Osteoblast (primary cell): ENCODE results near the gene DZIP1. TPM values are rescaled to one million over a fixed set of nuclear protein-coding genes. Genes with fewer than 3 reads are reported as not detected.

Experiments used
- DNase-seq: peaks from one replicate; pipeline ENCODE4 v3.0.0; 2011; ENCODE audit warnings: low spot score, mixed read lengths; ENCODE audit not compliant: insufficient read length; ENCODE audit errors: missing footprints
- H2AFZ ChIP-seq: 2 replicates; pipeline ENCODE4 v1.6.0; 2011; ENCODE audit warnings: mild to moderate bottlenecking, low read length
- H3K27ac ChIP-seq: 2 replicates; pipeline ENCODE4 v1.5.1; 2011; ENCODE audit warnings: mild to moderate bottlenecking, low read depth, low read length, moderate library complexity
- H3K27me3 ChIP-seq: 2 replicates; pipeline ENCODE4 v1.6.0; 2012; ENCODE audit warnings: mild to moderate bottlenecking, control low read depth, inconsistent platforms, low read length, moderate library complexity; ENCODE audit not compliant: insufficient read depth
- H3K36me3 ChIP-seq: 2 replicates; pipeline ENCODE4 v1.5.1; 2011; ENCODE audit warnings: mild to moderate bottlenecking, low read length, control low read depth, moderate library complexity; ENCODE audit not compliant: insufficient read depth
- H3K4me1 ChIP-seq: 2 replicates; pipeline ENCODE4 v1.5.1; 2011; ENCODE audit warnings: mild to moderate bottlenecking, low read length, control low read depth, moderate library complexity; ENCODE audit not compliant: insufficient read depth
- H3K4me2 ChIP-seq: 2 replicates; pipeline ENCODE4 v1.6.0; 2011; ENCODE audit warnings: mild to moderate bottlenecking, low read length; ENCODE audit not compliant: insufficient read depth
- H3K4me3 ChIP-seq: fragments of 200-600 bp; sonication (generic); 3 replicates; pipeline ENCODE4 v1.5.1; 2012; ENCODE audit warnings: mild to moderate bottlenecking, low read length, inconsistent platforms; ENCODE audit not compliant: insufficient read depth
- H3K79me2 ChIP-seq: 2 replicates; pipeline ENCODE4 v1.6.0; 2012; ENCODE audit warnings: mild to moderate bottlenecking, low read length, control low read depth, inconsistent platforms; ENCODE audit not compliant: insufficient read depth
- H3K9me3 ChIP-seq: 2 replicates; pipeline ENCODE4 v1.5.1; 2011; ENCODE audit warnings: low read depth, low read length, control low read depth
- H4K20me1 ChIP-seq: 2 replicates; pipeline ENCODE4 v1.6.0; 2012; ENCODE audit warnings: mild to moderate bottlenecking, low read length, control low read depth; ENCODE audit not compliant: insufficient read depth
- CTCF ChIP-seq: IDR thresholded peaks from 2 replicates; pipeline ENCODE4 v1.5.1; 2011; ENCODE audit warnings: mild to moderate bottlenecking, low read depth, low read length, moderate library complexity; ENCODE audit errors: extremely low read depth
- total RNA-seq: library from RNA; depleted of rRNA; stranded (reverse); fragments of >200 nt; gene quantifications from 2 replicates; pipeline ENCODE4 v1.2.3, GENCODE V29; 2012

DZIP1 gene
- total RNA-seq, 1 donor: 34.0 TPM

GRCh38 chr13:95620030-95620824, 24.3 kb downstream of the DZIP1 start:
- H4K20me1 ChIP-seq: peaks cover 9% of the 10 kb centered on the region
- DNase-seq: no peak
- no peaks in the 10 kb centered on the region for H3K4me1 ChIP-seq
- H3K4me3 ChIP-seq: no peak overlapping the region
- H3K9me3 ChIP-seq: no peaks in the 10 kb centered on the region
- no peaks in the 10 kb centered on the region for H3K79me2 ChIP-seq
- no peak for TF ChIP-seq CTCF
- peaks cover 64% of the 10 kb centered on the region for H3K36me3 ChIP-seq
- no peak overlapping the region for H3K4me2 ChIP-seq
- H3K27me3 ChIP-seq: no peaks in the 10 kb centered on the region
- H2AFZ ChIP-seq: no peak overlapping the region
- H3K27ac ChIP-seq: no peak overlapping the region

GRCh38 chr13:95615539-95615938, 29.0 kb downstream of the DZIP1 start:
- no peak overlapping the region for H2AFZ ChIP-seq
- no peaks in the 10 kb centered on the region for H4K20me1 ChIP-seq
- no peaks in the 10 kb centered on the region for H3K79me2 ChIP-seq
- no peak overlapping the region for H3K27ac ChIP-seq
- no peak overlapping the region for H3K4me2 ChIP-seq
- H3K9me3 ChIP-seq: no peaks in the 10 kb centered on the region
- peaks cover 45% of the 10 kb centered on the region for H3K36me3 ChIP-seq
- TF ChIP-seq CTCF: no peak
- no peak overlapping the region for H3K4me3 ChIP-seq
- DNase-seq: no peak
- no peaks in the 10 kb centered on the region for H3K4me1 ChIP-seq
- no peaks in the 10 kb centered on the region for H3K27me3 ChIP-seq

- H3K79me2 ChIP-seq: no peaks in the 10 kb centered on the region
- H3K27me3 ChIP-seq: no peaks in the 10 kb centered on the region
- no peak overlapping the region for H2AFZ ChIP-seq
- H3K4me3 ChIP-seq: no peak overlapping the region
- peaks cover 44% of the 10 kb centered on the region for H3K36me3 ChIP-seq
- no peak overlapping the region for H3K4me2 ChIP-seq
- DNase-seq: no peak
- H3K9me3 ChIP-seq: no peaks in the 10 kb centered on the region
- no peak for TF ChIP-seq CTCF
- H3K27ac ChIP-seq: no peak overlapping the region
- no peaks in the 10 kb centered on the region for H3K4me1 ChIP-seq
- H4K20me1 ChIP-seq: no peaks in the 10 kb centered on the region
These were observed 29.8 kb downstream of the DZIP1 start for GRCh38 chr13:95614641-95615245.

- Histone ChIP-seq H3K36me3 (peaks cover 39% of the 10 kb centered on the region), H3K79me2 (no peaks in the 10 kb centered on the region), H2AFZ (no peak overlapping the region), H3K27ac (no peak overlapping the region), H3K27me3 (no peaks in the 10 kb centered on the region), H3K9me3 (no peaks in the 10 kb centered on the region), H3K4me3 (no peak overlapping the region), H4K20me1 (peaks cover 3% of the 10 kb centered on the region), H3K4me2 (no peak overlapping the region), H3K4me1 (peaks cover 24% of the 10 kb centered on the region)
- no peak for DNase-seq
- no peak for TF ChIP-seq CTCF
These were observed 35.7 kb downstream of the DZIP1 start for GRCh38 chr13:95608640-95609323.
